Measurements from ENCODE around the gene CXCL17. TPM values are rescaled to one million over a fixed set of nuclear protein-coding genes. Genes with fewer than 3 reads are reported as not detected.

CXCL17 gene
- total RNA-seq, 1 experiment from 2014 or later: not detected

DNA sequence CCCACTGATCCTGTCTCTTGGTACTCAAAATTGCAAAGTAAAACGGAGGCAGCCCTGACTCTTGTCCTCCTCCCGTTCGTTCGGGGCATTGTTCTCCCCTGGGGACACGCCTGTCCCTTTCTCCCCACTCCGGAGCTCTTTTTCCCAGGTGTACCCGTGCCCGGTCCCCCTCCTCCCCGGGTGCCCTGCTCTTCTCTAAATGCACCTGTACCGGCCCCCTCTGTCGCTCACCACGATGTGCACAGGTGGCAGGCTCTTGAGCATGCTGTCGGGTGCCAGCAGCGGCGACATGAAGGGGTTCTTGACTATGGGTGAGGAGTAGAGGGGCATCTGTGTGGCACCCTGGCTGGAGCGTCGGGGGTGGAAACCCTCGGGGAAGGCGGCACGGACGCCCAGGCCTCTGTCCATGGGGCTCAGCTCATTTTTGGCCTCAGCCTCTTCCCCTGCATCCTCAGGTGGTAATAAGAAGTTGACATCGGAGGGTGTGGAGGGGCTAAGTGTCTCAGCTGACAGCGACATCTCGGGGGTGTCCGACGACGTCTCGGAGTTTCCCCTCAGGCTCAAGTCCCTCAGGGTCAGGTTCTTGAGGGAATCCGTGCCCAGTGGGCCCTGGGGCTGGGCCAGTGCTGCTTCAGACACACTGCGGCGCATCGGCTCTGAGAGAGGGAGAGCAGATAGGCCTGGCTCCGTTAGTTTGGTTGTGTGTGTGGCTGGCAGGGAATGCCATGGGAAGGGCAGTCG is 40.2 kb downstream of the CXCL17 start:
- H3K27ac Mint-ChIP-seq: no peak overlapping the region
- peaks cover 2% of the 10 kb centered on the region for H4K20me1 ChIP-seq (ENCODE audit: control insufficient read depth, insufficient read depth, insufficient read length)
- DNase-seq: no peak

More for the DNA sequence above, 40.2 kb downstream of the CXCL17 start:
- Histone ChIP-seq H3K27me3 (ENCODE audit: insufficient read depth, low read length) (no peaks in the 10 kb centered on the region), H3K9me3 (ENCODE audit: control insufficient read depth, low read depth, low read length) (no peaks in the 10 kb centered on the region), H3K4me1 (ENCODE audit: insufficient read depth, low read length) (peaks cover 3% of the 10 kb centered on the region; the same call in 1 of the 2 replicates), H4K91ac (ENCODE audit: insufficient read length, low read depth, low read length) (no peak overlapping the region), H2BK20ac (ENCODE audit: low read depth, low read length, poor library complexity, severe bottlenecking) (no peak overlapping the region), H2BK5ac (ENCODE audit: insufficient read length, low read length) (no peak overlapping the region), H3K9ac (ENCODE audit: extremely low read depth, insufficient read length, low read length) (peak overlapping the region; percentile 5), H3K27ac (ENCODE audit: insufficient read length, low read depth, low read length) (no peak overlapping the region), H3T11ph (ENCODE audit: low read length) (no peak overlapping the region), H2AK5ac (ENCODE audit: insufficient read length, low read length) (no peak overlapping the region), H4K8ac (replicated peaks; ENCODE audit: insufficient read length, low read depth, low read length) (no peak overlapping the region), H3K79me2 (ENCODE audit: insufficient read depth, low read length) (no peaks in the 10 kb centered on the region), H3K4me2 (ENCODE audit: insufficient read depth, insufficient read length, low read length) (peak overlapping the region; percentile 79), H2BK120ac (ENCODE audit: low read depth, low read length, poor library complexity, severe bottlenecking) (no peak overlapping the region), H2BK12ac (ENCODE audit: insufficient read length, low read depth, low read length) (no peak overlapping the region), H3K18ac (ENCODE audit: insufficient read length, low read depth, low read length) (no peak overlapping the region), H3K14ac (ENCODE audit: insufficient read depth, low read length) (no peak overlapping the region), H3K23me2 (ENCODE audit: insufficient read length, low read depth, low read length, poor library complexity, severe bottlenecking) (peaks cover 19% of the 10 kb centered on the region), H2BK15ac (ENCODE audit: low read depth, low read length) (no peak overlapping the region), H3K56ac (ENCODE audit: insufficient read length, low read depth, low read length) (no peak overlapping the region), H3K4ac (ENCODE audit: low read depth, low read length) (no peak overlapping the region), H3K79me1 (ENCODE audit: insufficient read depth, low read depth, low read length, poor library complexity, severe bottlenecking) (no peaks in the 10 kb centered on the region), H2AFZ (ENCODE audit: low read length) (no peak overlapping the region), H3K23ac (ENCODE audit: insufficient read length, low read depth, low read length) (no peak overlapping the region), H4K5ac (ENCODE audit: insufficient read length, low read depth, low read length) (no peak overlapping the region)
- H3K9me3 Mint-ChIP-seq: no peaks in the 10 kb centered on the region; a peak in 1 of 5 replicates
- H3K27me3 Mint-ChIP-seq (ENCODE audit: low read depth): peaks cover 53% of the 10 kb centered on the region
- peaks cover 19 to 27% of the 10 kb centered on the region in 2 experiments for H3K4me1 Mint-ChIP-seq
- peaks cover 16 to 36% (median 22%) of the 10 kb centered on the region in 3 experiments; a peak in 6 of 7 replicates for H3K36me3 Mint-ChIP-seq (ENCODE audit: insufficient read depth in 1 of 3, low read depth in 3 of 3)
- peak overlapping the region; percentile 86 to 94 for H3K4me3 Mint-ChIP-seq
- TF ChIP-seq CTCF (conservative IDR thresholded peaks at IDR 0.05): no peak
- WGBS (ENCODE audit: extremely low coverage, insufficient read length, low lambda C conversion rate): no CpG with 5 or more reads among the region's 34 CpGs

Data from H9 (cell line).